OCI-LY1 (cell line): ENCODE measurements around the gene BCAP31.
"Not testable (repeated sequence)": the region's sequence is repeated elsewhere in the genome, so short reads cannot be mapped to it uniquely, and the experiment has no call there.

Experiments used
- H2AFZ ChIP-seq: fragments of 200-600 bp; sonication (generic), shearing (Covaris generic); 2 replicates; pipeline ENCODE4 v1.6.0; 2014; ENCODE audit warnings: antibody characterized with exemption, mild to moderate bottlenecking, low read length
- H3F3A ChIP-seq: fragments of 200-600 bp; sonication (generic), shearing (Covaris generic); 2 replicates; pipeline ENCODE4 v1.6.0; 2014; ENCODE audit warnings: mild to moderate bottlenecking, antibody characterized with exemption, low read length, moderate library complexity; ENCODE audit not compliant: insufficient read depth
- H3K27ac ChIP-seq: fragments of 200-600 bp; sonication (generic); 2 replicates; pipeline ENCODE4 v1.5.1; 2014; ENCODE audit warnings: low read length, mixed run types, mild to moderate bottlenecking, low read depth; ENCODE audit not compliant: poor library complexity, severe bottlenecking
- H3K27me3 ChIP-seq: fragments of 200-600 bp; sonication (generic); 2 replicates; pipeline ENCODE4 v1.6.0; 2014; ENCODE audit warnings: antibody characterized with exemption, mild to moderate bottlenecking, low read length, moderate library complexity; ENCODE audit not compliant: insufficient read depth
- H3K36me3 ChIP-seq: fragments of 200-600 bp; sonication (generic); 2 replicates; pipeline ENCODE4 v1.6.1; 2014; ENCODE audit warnings: mild to moderate bottlenecking, antibody characterized with exemption, low read length, moderate library complexity, mixed read lengths; ENCODE audit not compliant: insufficient read depth
- H3K4me1 ChIP-seq: fragments of 200-600 bp; sonication (generic); 2 replicates; pipeline ENCODE4 v1.5.1; 2014; ENCODE audit warnings: mild to moderate bottlenecking, low read length, moderate library complexity; ENCODE audit not compliant: insufficient read depth, severe bottlenecking
- H3K4me2 ChIP-seq: fragments of 200-600 bp; sonication (generic), shearing (Covaris generic); 2 replicates; pipeline ENCODE4 v1.6.1; 2014; ENCODE audit warnings: low read length
- H3K4me3 ChIP-seq: fragments of 200-600 bp; sonication (generic); 2 replicates; pipeline ENCODE4 v1.5.1; 2014; ENCODE audit warnings: low read length, low read depth, mild to moderate bottlenecking, mixed read lengths; ENCODE audit not compliant: poor library complexity, severe bottlenecking
- H3K79me2 ChIP-seq: fragments of 200-600 bp; shearing (Covaris generic); 2 replicates; pipeline ENCODE4 v1.6.1; 2016; ENCODE audit warnings: mixed run types, low read length, mixed read lengths; ENCODE audit not compliant: insufficient read depth
- H3K9ac ChIP-seq: fragments of 200-600 bp; sonication (generic), shearing (Covaris generic); 2 replicates; pipeline ENCODE4 v1.6.1; 2014; ENCODE audit warnings: mild to moderate bottlenecking, low read length, mixed read lengths
- H3K9me2 ChIP-seq: fragments of 200-600 bp; sonication (generic), shearing (Covaris generic); 2 replicates; pipeline ENCODE4 v1.6.1; 2014; ENCODE audit warnings: low read depth, mild to moderate bottlenecking, low read length, mixed read lengths
- H3K9me3 ChIP-seq: fragments of 200-600 bp; shearing (Covaris generic); 2 replicates; pipeline ENCODE4 v1.6.1; 2014; ENCODE audit warnings: low read length, mixed read lengths
- H4K20me1 ChIP-seq: fragments of 200-600 bp; sonication (generic), shearing (Covaris generic); 2 replicates; pipeline ENCODE4 v1.6.0; 2016; ENCODE audit warnings: mild to moderate bottlenecking, low read length; ENCODE audit not compliant: insufficient read depth
- EZH2 ChIP-seq: fragments of 200-600 bp; sonication (generic), shearing (Covaris generic); IDR thresholded peaks from 2 replicates; pipeline ENCODE4 v1.8.0; 2017; ENCODE audit warnings: borderline replicate concordance, mixed run types, mild to moderate bottlenecking, antibody characterized with exemption, low read length, moderate library complexity, mixed read lengths
- TF ChIP-seq, protein P1 (sequence below): fragments of 200-600 bp; sonication (generic), shearing (Covaris generic); IDR thresholded peaks from 2 replicates; pipeline ENCODE4 v1.5.1; 2017; ENCODE audit warnings: mild to moderate bottlenecking, antibody characterized with exemption, low read length, moderate library complexity, mixed read lengths

Gene BCAP31

DNA sequence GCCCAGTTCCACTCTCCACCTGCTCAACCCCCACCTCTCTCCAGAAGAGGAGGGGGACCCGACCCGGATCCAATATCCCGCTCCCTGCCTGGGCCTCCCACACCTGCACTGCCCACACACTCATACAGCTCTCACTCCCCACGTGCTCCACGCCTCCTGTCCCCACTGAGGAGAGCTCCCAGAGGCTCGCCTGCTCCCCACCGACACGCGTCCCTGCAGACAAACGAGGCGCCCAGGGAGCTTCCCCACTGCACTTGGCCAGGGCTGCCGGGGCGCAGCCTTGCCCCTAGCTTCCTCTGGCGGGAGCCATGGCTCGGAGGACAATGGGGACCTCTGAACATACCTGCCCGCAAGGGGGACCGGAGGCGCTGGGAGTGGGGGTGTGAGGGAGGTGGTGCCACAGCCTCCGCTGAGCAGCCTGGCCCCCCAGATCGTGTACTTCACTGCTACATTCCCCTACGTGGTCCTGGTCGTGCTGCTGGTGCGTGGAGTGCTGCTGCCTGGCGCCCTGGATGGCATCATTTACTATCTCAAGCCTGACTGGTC lies 31.5 kb downstream of the BCAP31 start:
- no peaks in the 10 kb centered on the region for H4K20me1 ChIP-seq
- no peaks in the 10 kb centered on the region for H3K27me3 ChIP-seq
- no peak for TF ChIP-seq EZH2
- TF ChIP-seq, protein P1, sequence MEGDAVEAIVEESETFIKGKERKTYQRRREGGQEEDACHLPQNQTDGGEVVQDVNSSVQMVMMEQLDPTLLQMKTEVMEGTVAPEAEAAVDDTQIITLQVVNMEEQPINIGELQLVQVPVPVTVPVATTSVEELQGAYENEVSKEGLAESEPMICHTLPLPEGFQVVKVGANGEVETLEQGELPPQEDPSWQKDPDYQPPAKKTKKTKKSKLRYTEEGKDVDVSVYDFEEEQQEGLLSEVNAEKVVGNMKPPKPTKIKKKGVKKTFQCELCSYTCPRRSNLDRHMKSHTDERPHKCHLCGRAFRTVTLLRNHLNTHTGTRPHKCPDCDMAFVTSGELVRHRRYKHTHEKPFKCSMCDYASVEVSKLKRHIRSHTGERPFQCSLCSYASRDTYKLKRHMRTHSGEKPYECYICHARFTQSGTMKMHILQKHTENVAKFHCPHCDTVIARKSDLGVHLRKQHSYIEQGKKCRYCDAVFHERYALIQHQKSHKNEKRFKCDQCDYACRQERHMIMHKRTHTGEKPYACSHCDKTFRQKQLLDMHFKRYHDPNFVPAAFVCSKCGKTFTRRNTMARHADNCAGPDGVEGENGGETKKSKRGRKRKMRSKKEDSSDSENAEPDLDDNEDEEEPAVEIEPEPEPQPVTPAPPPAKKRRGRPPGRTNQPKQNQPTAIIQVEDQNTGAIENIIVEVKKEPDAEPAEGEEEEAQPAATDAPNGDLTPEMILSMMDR: no peak
- H3K4me1 ChIP-seq: no peaks in the 10 kb centered on the region
- no peaks in the 10 kb centered on the region for H3F3A ChIP-seq
- H3K27ac ChIP-seq: no peak overlapping the region
- no peaks in the 10 kb centered on the region for H3K79me2 ChIP-seq
- H2AFZ ChIP-seq: no peak overlapping the region
- H3K9me3 ChIP-seq: no peaks in the 10 kb centered on the region
- no peak overlapping the region for H3K9ac ChIP-seq
- H3K9me2 ChIP-seq: no peaks in the 10 kb centered on the region
- no peaks in the 10 kb centered on the region for H3K36me3 ChIP-seq
- H3K4me3 ChIP-seq: no peak overlapping the region
- no peak overlapping the region for H3K4me2 ChIP-seq

DNA sequence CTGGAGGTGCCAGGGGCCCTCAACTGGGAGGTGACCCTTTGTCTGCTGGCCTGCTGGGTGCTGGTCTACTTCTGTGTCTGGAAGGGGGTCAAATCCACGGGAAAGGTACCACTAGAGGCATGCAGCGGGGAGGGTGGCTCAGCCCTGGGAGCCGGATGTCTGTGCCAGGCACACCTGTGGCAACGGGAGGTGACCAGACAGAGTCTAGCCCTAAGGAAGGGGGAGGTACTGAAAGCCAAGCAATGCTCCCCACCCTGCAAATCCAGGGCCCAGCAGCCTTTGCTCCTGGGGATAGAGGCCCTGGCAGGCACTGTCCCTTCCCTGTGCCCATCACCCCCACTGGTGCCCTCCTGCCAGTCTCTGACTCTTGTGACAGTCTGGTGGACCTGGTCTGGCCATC lies 32.2 kb downstream of the BCAP31 start:
- H3K9ac ChIP-seq: no peak overlapping the region
- no peaks in the 10 kb centered on the region for H3K27me3 ChIP-seq
- H3K27ac ChIP-seq: no peak overlapping the region
- H3K4me3 ChIP-seq: no peak overlapping the region
- H3K36me3 ChIP-seq: no peaks in the 10 kb centered on the region
- no peaks in the 10 kb centered on the region for H3K9me2 ChIP-seq
- no peak overlapping the region for H2AFZ ChIP-seq
- H3K4me2 ChIP-seq: no peak overlapping the region
- no peaks in the 10 kb centered on the region for H3K9me3 ChIP-seq
- no peaks in the 10 kb centered on the region for H3F3A ChIP-seq
- H3K4me1 ChIP-seq: no peaks in the 10 kb centered on the region
- H4K20me1 ChIP-seq: no peaks in the 10 kb centered on the region
- H3K79me2 ChIP-seq: no peaks in the 10 kb centered on the region
- TF ChIP-seq, protein P1: no peak
- TF ChIP-seq EZH2: no peak

DNA sequence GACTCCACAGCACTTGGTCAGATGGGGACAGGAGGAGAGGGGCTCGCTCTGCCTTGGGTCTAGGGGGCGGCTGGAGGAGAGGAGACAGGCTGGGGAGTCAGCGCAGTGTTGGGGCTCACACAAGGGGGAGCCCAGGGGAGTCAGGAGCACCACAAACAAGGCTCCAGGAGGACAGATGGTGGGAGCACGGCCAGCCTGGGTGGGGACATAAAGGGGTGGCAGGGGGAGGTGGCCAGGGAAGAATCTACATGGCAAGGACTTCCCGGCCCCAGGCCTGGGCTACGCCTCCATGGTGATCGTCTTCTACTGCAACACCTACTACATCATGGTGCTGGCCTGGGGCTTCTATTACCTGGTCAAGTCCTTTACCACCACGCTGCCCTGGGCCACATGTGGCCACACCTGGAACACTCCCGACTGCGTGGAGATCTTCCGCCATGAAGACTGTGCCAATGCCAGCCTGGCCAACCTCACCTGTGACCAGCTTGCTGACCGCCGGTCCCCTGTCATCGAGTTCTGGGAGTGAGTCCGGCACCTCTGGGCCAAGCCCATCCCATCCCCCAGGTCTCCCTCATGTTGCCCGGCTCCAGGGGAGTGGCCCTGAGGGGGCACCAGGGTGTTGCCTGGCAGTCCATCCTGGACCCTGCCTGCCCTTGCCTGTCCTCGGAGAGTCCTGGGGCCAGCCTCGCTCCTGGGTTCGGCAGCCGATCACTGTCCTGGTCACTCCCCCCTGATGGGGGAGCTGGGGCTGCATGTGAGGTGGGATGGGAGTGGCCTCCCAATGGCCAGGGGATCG lies 33.0 kb downstream of the BCAP31 start:
- not testable (repeated sequence) for H4K20me1 ChIP-seq, H3K9ac ChIP-seq, H3K36me3 ChIP-seq

DNA sequence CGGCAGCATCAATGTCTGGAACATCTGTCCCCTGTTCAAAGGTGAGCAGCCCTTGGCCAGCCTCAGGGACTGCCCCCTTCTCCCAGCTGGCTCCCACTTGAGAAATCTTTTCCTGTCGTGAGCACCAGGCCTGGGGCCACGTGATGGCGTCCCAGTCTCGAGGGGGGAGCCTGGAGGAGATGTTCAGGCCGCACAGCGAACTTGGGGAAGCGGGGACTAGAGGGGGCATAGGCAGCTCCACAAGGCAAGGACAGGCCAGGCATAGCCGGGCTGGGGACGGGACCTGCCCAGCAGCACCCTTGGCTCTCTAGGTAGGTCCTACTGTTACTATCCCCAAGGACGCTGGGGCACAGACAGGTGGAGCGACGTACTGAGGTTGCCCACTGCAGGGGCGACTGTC lies 33.7 kb downstream of the BCAP31 start:
- no peak overlapping the region for H3K4me3 ChIP-seq
- H3K9me3 ChIP-seq: no peaks in the 10 kb centered on the region
- no peaks in the 10 kb centered on the region for H3K79me2 ChIP-seq
- TF ChIP-seq, protein P1: no peak
- no peak for TF ChIP-seq EZH2
- no peaks in the 10 kb centered on the region for H3K36me3 ChIP-seq
- no peaks in the 10 kb centered on the region for H3K27me3 ChIP-seq
- no peak overlapping the region for H3K27ac ChIP-seq
- H3K9ac ChIP-seq: no peak overlapping the region
- no peaks in the 10 kb centered on the region for H3K9me2 ChIP-seq
- H3K4me1 ChIP-seq: no peaks in the 10 kb centered on the region
- no peak overlapping the region for H3K4me2 ChIP-seq
- H2AFZ ChIP-seq: no peak overlapping the region
- no peaks in the 10 kb centered on the region for H3F3A ChIP-seq
- no peaks in the 10 kb centered on the region for H4K20me1 ChIP-seq

More for the DNA sequence above, 33.0 kb downstream of the BCAP31 start:
- not testable (repeated sequence) for H3K4me3 ChIP-seq, H2AFZ ChIP-seq, H3K9me3 ChIP-seq, H3K4me1 ChIP-seq, H3K9me2 ChIP-seq, H3K27me3 ChIP-seq, H3K79me2 ChIP-seq, H3K27ac ChIP-seq, H3K4me2 ChIP-seq, H3F3A ChIP-seq
